Left hindlimb (tissue), 1 donor: Measurements from ENCODE around the gene PRTN3.
"Not testable (repeated sequence)": the region's sequence is repeated elsewhere in the genome, so short reads cannot be mapped to it uniquely, and the experiment has no call there.

Experiments
- DNase-seq: peaks from one replicate; pipeline ENCODE4 v3.0.0-alpha.2; 2018

The PRTN3 gene

GRCh38 chr19:884420-885211 lies 43.8 kb downstream of the PRTN3 start:
- no peak for DNase-seq

GRCh38 chr19:885536-886224 lies 44.9 kb downstream of the PRTN3 start:
- DNase-seq, result no peak

GRCh38 chr19:887072-887471 lies 46.3 kb downstream of the PRTN3 start:
- DNase-seq, result no peak

GRCh38 chr19:887599-887998 lies 46.8 kb downstream of the PRTN3 start:
- no peak for DNase-seq

- DNase-seq, result no peak
Measured at GRCh38 chr19:888581-889385, 48.0 kb downstream of the PRTN3 start.

GRCh38 chr19:889662-890295 lies 49.0 kb downstream of the PRTN3 start:
- no peak for DNase-seq

- no peak for DNase-seq
Measured at GRCh38 chr19:890831-891230, 50.0 kb downstream of the PRTN3 start.

- DNase-seq, result not testable (repeated sequence)
Measured at GRCh38 chr19:891421-892200, 50.8 kb downstream of the PRTN3 start.

- DNase-seq, result no peak
Measured at GRCh38 chr19:892243-892893, 51.6 kb downstream of the PRTN3 start.

GRCh38 chr19:892894-893689 lies 52.3 kb downstream of the PRTN3 start, which contains the start of the genes MED16 and RNU6-9:
TSS of gene MED16 (minus strand) at chr19:893187. CDS start at chr19:891131, 2,056 bp downstream.
TSS of gene RNU6-9 (plus strand) at chr19:893484.
- peak; percentile 93 for DNase-seq

GRCh38 chr19:896434-896833 lies 55.6 kb downstream of the PRTN3 start:
- no peak for DNase-seq

GRCh38 chr19:896999-897398 lies 56.2 kb downstream of the PRTN3 start:
- DNase-seq, result no peak

GRCh38 chr19:897442-898039 lies 56.7 kb downstream of the PRTN3 start:
- DNase-seq, result no peak
